H1 (cell line): Measurements from ENCODE around the gene FCRLB. TPM values are rescaled to one million over a fixed set of nuclear protein-coding genes. Genes with fewer than 3 reads are reported as not detected.

ENCODE experiments used
- BCL11A ChIP-seq, 2 experiments: IDR thresholded peaks; one replicate each; pipeline ENCODE4 v1.6.1; 2011; ENCODE audit warnings: low read depth in 2 of 2, low read length in 2 of 2, mild to moderate bottlenecking in 2 of 2
- CBX8 ChIP-seq: fragments of 300-800, 300-1000 bp; sonication (generic); IDR thresholded peaks from 2 replicates; pipeline ENCODE4 v1.7.1; 2016; ENCODE audit warnings: low read depth, low read length, borderline replicate concordance
- CHD7 ChIP-seq: fragments of 300-600 bp; sonication (generic); IDR thresholded peaks from 2 replicates; pipeline ENCODE4 v1.7.1; 2012; ENCODE audit warnings: low read length, moderate library complexity, mild to moderate bottlenecking, inconsistent platforms; ENCODE audit not compliant: insufficient replicate concordance
- HDAC2 ChIP-seq, 2 experiments: fragments of 300-600 bp in 1 of 2; sonication (generic) in 1 of 2; IDR thresholded peaks; 2 replicates each; pipeline ENCODE4 v1.6.1; 2011 to 2012; ENCODE audit warnings: low read depth in 2 of 2, low read length in 2 of 2, mild to moderate bottlenecking in 2 of 2, moderate library complexity in 2 of 2, borderline replicate concordance in 1 of 2, inconsistent platforms in 1 of 2
- JUN ChIP-seq: IDR thresholded peaks from 2 replicates; pipeline ENCODE4 v1.6.1; 2011; ENCODE audit warnings: low read depth, mild to moderate bottlenecking, improper control_type of control experiment, low read length
- RXRA ChIP-seq: IDR thresholded peaks from 2 replicates; pipeline ENCODE4 v1.6.1; 2011; ENCODE audit warnings: low read depth, mild to moderate bottlenecking, low read length, moderate library complexity; ENCODE audit not compliant: insufficient read depth
- SIN3A ChIP-seq, 2 experiments: IDR thresholded peaks in 1 of 2; conservative IDR thresholded peaks in 1 of 2; 2 replicates each; pipeline ENCODE4 v1.6.1; 2011 to 2012; ENCODE audit warnings: low read length in 2 of 2, improper control_type of control experiment in 1 of 2, low read depth in 1 of 2, mild to moderate bottlenecking in 1 of 2
- TCF12 ChIP-seq: IDR thresholded peaks from 2 replicates; pipeline ENCODE4 v1.6.1; 2011; ENCODE audit warnings: low read depth, mild to moderate bottlenecking, low read length
- polyA plus RNA-seq, 7 experiments: library from polyadenylated mRNA; depleted of rRNA in 3 of 7; stranded (reverse) in 5 of 7; unstranded in 2 of 7; fragments of >200 nt in 5 of 7; fragments of 200-250 nt in 2 of 7; gene quantifications; 1 replicate in 5 of 7; 2 replicates in 1 of 7; 4 replicates in 1 of 7; pipeline versions ENCODE4 v1.2.1 to v1.2.3, GENCODE V29; 2011 to 2013; ENCODE audit warnings: missing spikeins in 2 of 7, mixed read lengths in 2 of 7
- total RNA-seq: library from RNA; stranded (reverse); fragmentation: NEBNext Ultra II Directional; extraction: Animal tissue kit (Norgen Biotek cat#: 25700); gene quantifications from 2 replicates; pipeline ENCODE4 v1.2.1, GENCODE V29; 2021

FCRLB gene
- total and polyA plus RNA-seq, 2 of the 8 experiments (the other 6 are each of a cell fraction or from before 2014, with no cell fraction given) = 0.14 to 0.24 TPM

GRCh38 chr1:161768986-161769672, 47.8 kb downstream of the FCRLB start (continued):
- TF ChIP-seq CHD7 (no peak), RXRA (no peak), HDAC2 (IDR thresholded peaks at IDR 0.05; ENCODE audit: borderline replicate concordance in 1 of 2, low read depth in 2 of 2, low read length in 2 of 2) (no peak), CBX8 (no peak), SIN3A (conservative IDR thresholded peaks at IDR 0.05 in 1 of 2, IDR thresholded peaks at IDR 0.05 in 1 of 2; ENCODE audit: low read depth in 1 of 2, low read length in 2 of 2) (no peak), BCL11A (IDR thresholded peaks at IDR 0.05; ENCODE audit: low read depth in 2 of 2, low read length in 2 of 2) (no peak), TCF12 (no peak), JUN (no peak)
